HL-60 (cell line): ENCODE results near the gene XAB2.

ENCODE experiments used
- CTCF ChIP-seq: IDR thresholded peaks from one replicate; pipeline ENCODE4 v1.5.1; 2011; ENCODE audit warnings: low read length, control low read depth, inconsistent platforms; ENCODE audit not compliant: insufficient read depth
- GABPA ChIP-seq: IDR thresholded peaks from 2 replicates; pipeline ENCODE4 v1.6.1; 2012; ENCODE audit warnings: low read depth
- POLR2AphosphoS5 ChIP-seq: IDR thresholded peaks from 2 replicates; pipeline ENCODE4 v1.6.1; 2012; ENCODE audit warnings: low read depth
- REST ChIP-seq: IDR thresholded peaks from 2 replicates; pipeline ENCODE4 v1.6.1; 2012; ENCODE audit warnings: low read depth; ENCODE audit not compliant: insufficient replicate concordance
- SPI1 ChIP-seq: IDR thresholded peaks from 2 replicates; pipeline ENCODE4 v1.6.1; 2012; ENCODE audit warnings: low read depth, mild to moderate bottlenecking, borderline replicate concordance

DNA sequence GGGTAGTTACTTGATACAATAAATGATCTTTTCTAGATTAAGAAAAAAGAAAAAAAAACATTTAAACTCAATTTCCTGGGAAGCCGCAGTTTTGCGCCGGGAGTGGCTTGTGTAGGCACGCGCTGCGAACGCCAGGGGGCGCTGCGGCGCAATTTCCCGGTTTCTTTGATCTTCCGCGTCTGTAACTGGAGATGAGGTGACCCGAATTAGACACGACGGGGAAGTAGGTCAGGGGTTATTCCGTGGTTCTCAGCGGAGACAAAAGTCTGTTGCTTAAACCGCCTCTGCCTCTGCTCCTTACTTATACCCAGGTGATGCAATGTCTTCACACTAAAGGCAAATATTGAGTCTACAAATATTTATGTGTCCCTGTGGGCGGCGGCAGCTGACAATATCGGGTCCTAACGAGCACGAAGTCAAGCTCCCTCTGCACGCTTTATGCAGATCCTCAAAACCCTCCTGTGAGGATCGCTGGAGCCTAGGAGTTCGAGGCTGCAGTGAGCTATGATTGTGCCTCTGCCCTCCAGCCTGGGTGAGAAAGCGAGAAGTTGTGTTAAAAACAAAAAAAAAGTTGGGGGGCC is 22.8 kb upstream of the XAB2 start:
- TF ChIP-seq CTCF (peak; percentile 88), REST (no peak), GABPA (no peak), POLR2AphosphoS5 (peak; percentile 68), SPI1 (no peak)
